OCI-LY1 (cell line): Measurements from ENCODE around the gene UVSSA.

Experiments used
- CTCF ChIP-seq: fragments of 200-600 bp; sonication (generic), shearing (Covaris generic); IDR thresholded peaks from 2 replicates; pipeline ENCODE4 v1.5.1; 2017; ENCODE audit warnings: mild to moderate bottlenecking, antibody characterized with exemption, low read length, moderate library complexity, mixed read lengths
- EZH2 ChIP-seq: fragments of 200-600 bp; sonication (generic), shearing (Covaris generic); IDR thresholded peaks from 2 replicates; pipeline ENCODE4 v1.8.0; 2017; ENCODE audit warnings: borderline replicate concordance, mixed run types, mild to moderate bottlenecking, antibody characterized with exemption, low read length, moderate library complexity, mixed read lengths

- TF ChIP-seq CTCF (no peak), EZH2 (no peak)
Measured at GRCh38 chr4:1402021-1402515, 55.1 kb downstream of the UVSSA start.
